ENCODE data around the gene TES. TPM values are rescaled to one million over a fixed set of nuclear protein-coding genes. Genes with fewer than 3 reads are reported as not detected.

Gene TES
- total and polyA plus RNA-seq, 3 donors from 2014 or later, result 40.4 to 120 (median 71.0) TPM

GRCh38 chr7:116246357-116246756, 36.0 kb downstream of the TES start:
- 89 to 94% methylated on average over 1 of the region's 1 CpG for WGBS, 2 donors
- no peak overlapping the region for H3K27ac ChIP-seq
- no peaks in the 10 kb centered on the region for H3K9me3 ChIP-seq
- no peak for TF ChIP-seq POLR2A (IDR thresholded peaks at IDR 0.05)
- TF ChIP-seq CTCF (IDR thresholded peaks at IDR 0.05), result no peak
- no peaks in the 10 kb centered on the region for H3K4me1 ChIP-seq
- intact Hi-C loops (cut with DNase I; ENCODE audit: low total_unique reads), result no loop called here
- H3K36me3 ChIP-seq (ENCODE audit: low read depth, missing control alignments), result no peaks in the 10 kb centered on the region
- no peak overlapping the region for H3K4me3 ChIP-seq
- DNase-seq, result no peak
- H3K27me3 ChIP-seq, result no peaks in the 10 kb centered on the region

- no peaks in the 10 kb centered on the region for H3K4me1 ChIP-seq
- no peaks in the 10 kb centered on the region for H3K9me3 ChIP-seq
- WGBS, 2 donors, result 86 to 90% methylated on average over 3 of the region's 3 CpGs
- TF ChIP-seq POLR2A (IDR thresholded peaks at IDR 0.05) (no peak), CTCF (IDR thresholded peaks at IDR 0.05) (peak in 1 of 3 experiments; percentile 28)
- no peaks in the 10 kb centered on the region for H3K36me3 ChIP-seq (ENCODE audit: low read depth, missing control alignments)
- intact Hi-C loops (cut with DNase I; ENCODE audit: low total_unique reads), result no loop called here
- DNase-seq, result no peak
- H3K4me3 ChIP-seq, result no peak overlapping the region
- no peaks in the 10 kb centered on the region for H3K27me3 ChIP-seq
- H3K27ac ChIP-seq, result no peak overlapping the region
These were observed 39.7 kb downstream of the TES start for GRCh38 chr7:116249969-116250553.

GRCh38 chr7:116251675-116252074, 41.3 kb downstream of the TES start:
- H3K4me3 ChIP-seq, result no peak overlapping the region
- TF ChIP-seq POLR2A (IDR thresholded peaks at IDR 0.05) (no peak), CTCF (IDR thresholded peaks at IDR 0.05) (no peak)
- H3K9me3 ChIP-seq, result no peaks in the 10 kb centered on the region
- intact Hi-C loops (cut with DNase I; ENCODE audit: low total_unique reads), result no loop called here
- 98 to 99% methylated on average over 5 of the region's 5 CpGs for WGBS, 2 donors
- H3K36me3 ChIP-seq (ENCODE audit: low read depth, missing control alignments), result no peaks in the 10 kb centered on the region
- no peak overlapping the region for H3K27ac ChIP-seq
- H3K27me3 ChIP-seq, result no peaks in the 10 kb centered on the region
- DNase-seq, result no peak
- no peaks in the 10 kb centered on the region for H3K4me1 ChIP-seq

- WGBS, 2 donors, result 86 to 91% methylated on average over 3 of the region's 3 CpGs
- no peak for DNase-seq
- Histone ChIP-seq H3K9me3 (no peaks in the 10 kb centered on the region), H3K27ac (no peak overlapping the region), H3K27me3 (no peaks in the 10 kb centered on the region), H3K4me3 (no peak overlapping the region), H3K36me3 (ENCODE audit: low read depth, missing control alignments) (no peaks in the 10 kb centered on the region), H3K4me1 (no peaks in the 10 kb centered on the region)
- intact Hi-C loops (cut with DNase I; ENCODE audit: low total_unique reads), result no loop called here
- TF ChIP-seq POLR2A (IDR thresholded peaks at IDR 0.05), result no peak
- no peak for TF ChIP-seq CTCF (IDR thresholded peaks at IDR 0.05)
These were observed 41.9 kb downstream of the TES start for GRCh38 chr7:116252249-116252648.

- no peak overlapping the region for H3K4me3 ChIP-seq
- DNase-seq, result no peak
- TF ChIP-seq POLR2A (IDR thresholded peaks at IDR 0.05) (no peak), CTCF (IDR thresholded peaks at IDR 0.05) (no peak)
- H3K27ac ChIP-seq, result no peak overlapping the region
- intact Hi-C loops (cut with DNase I; ENCODE audit: low total_unique reads), result loop anchor here (5.0 kb wide), 1 partner anchor 330 kb away; no protein-coding TSS in a partner anchor
- WGBS, 2 donors, result 78 to 92% methylated on average over 3 of the region's 3 CpGs
- no peaks in the 10 kb centered on the region for H3K4me1 ChIP-seq
- no peaks in the 10 kb centered on the region for H3K9me3 ChIP-seq
- no peaks in the 10 kb centered on the region for H3K27me3 ChIP-seq
- no peaks in the 10 kb centered on the region for H3K36me3 ChIP-seq (ENCODE audit: low read depth, missing control alignments)
These were observed 46.8 kb downstream of the TES start for GRCh38 chr7:116257156-116257555.

All from testis (tissue), 3 donors.